AG09309 (cell line): ENCODE data around the gene ITPR2.
"Not testable (repeated sequence)": the region's sequence is repeated elsewhere in the genome, so short reads cannot be mapped to it uniquely, and the experiment has no call there.

Experiments used
- DNase-seq: peaks from one replicate; pipeline ENCODE4 v3.0.0-alpha.2; 2010; ENCODE audit warnings: low read depth
- H3K4me3 ChIP-seq: 2 replicates; pipeline ENCODE4 v1.5.1; 2011; ENCODE audit warnings: mild to moderate bottlenecking, low read depth, low read length, moderate library complexity; ENCODE audit not compliant: control insufficient read depth
- CTCF ChIP-seq: IDR thresholded peaks from 2 replicates; pipeline ENCODE4 v1.5.1; 2011; ENCODE audit warnings: mild to moderate bottlenecking, low read depth, low read length, inconsistent platforms; ENCODE audit not compliant: insufficient read depth, control insufficient read depth; ENCODE audit errors: missing control alignments

ITPR2 gene

GRCh38 chr12:26761775-26762174 lies 71.2 kb downstream of the ITPR2 start:
- TF ChIP-seq CTCF: no peak
- H3K4me3 ChIP-seq: no peak overlapping the region
- DNase-seq: no peak

GRCh38 chr12:26760657-26761293 lies 72.2 kb downstream of the ITPR2 start:
- no peak overlapping the region for H3K4me3 ChIP-seq
- no peak for TF ChIP-seq CTCF
- no peak for DNase-seq

GRCh38 chr12:26755362-26755761 lies 77.6 kb downstream of the ITPR2 start:
- DNase-seq, H3K4me3 ChIP-seq: not testable (repeated sequence)

GRCh38 chr12:26754148-26754547 lies 78.8 kb downstream of the ITPR2 start:
- H3K4me3 ChIP-seq: no peak overlapping the region
- DNase-seq: no peak
- TF ChIP-seq CTCF: no peak

GRCh38 chr12:26751179-26751578 lies 81.8 kb downstream of the ITPR2 start:
- H3K4me3 ChIP-seq: no peak overlapping the region
- no peak for DNase-seq
- no peak for TF ChIP-seq CTCF

- no peak for DNase-seq
- no peak overlapping the region for H3K4me3 ChIP-seq
- TF ChIP-seq CTCF: no peak
Observed at GRCh38 chr12:26750531-26751175, 82.3 kb downstream of the ITPR2 start.

GRCh38 chr12:26749781-26750180 lies 83.2 kb downstream of the ITPR2 start:
- no peak overlapping the region for H3K4me3 ChIP-seq
- no peak for TF ChIP-seq CTCF

More at GRCh38 chr12:26749781-26750180, 83.2 kb downstream of the ITPR2 start:
- DNase-seq: no peak
